HG03108 (cell line): ENCODE measurements around the gene ARPC4.

Source experiments
- ATAC-seq: cut with Tn5 transposase; IDR thresholded peaks from one replicate; pipeline ENCODE4 v1.9.1; 2021; ENCODE audit warnings: moderate library complexity; ENCODE audit not compliant: unreplicated experiment

Gene ARPC4

GRCh38 chr3:9792405-9793160 is at the start of gene ARPC4, which contains the start of gene TADA3:
TSS of gene ARPC4 (plus strand) at chr3:9793082. CDS start at chr3:9793122, 40 bp downstream.
TSS of gene TADA3 (minus strand) at chr3:9792473. CDS start at chr3:9791466, 1,007 bp downstream.
- ATAC-seq, result peak; percentile 79

GRCh38 chr3:9743548-9743947 is 49.3 kb upstream of the ARPC4 start:
- no peak for ATAC-seq

GRCh38 chr3:9744162-9744561 is 48.7 kb upstream of the ARPC4 start:
- ATAC-seq, result no peak

GRCh38 chr3:9745521-9745920 is 47.4 kb upstream of the ARPC4 start:
- ATAC-seq, result no peak

GRCh38 chr3:9746330-9746729 is 46.6 kb upstream of the ARPC4 start:
- ATAC-seq, result no peak

- peak; percentile 21 for ATAC-seq
Observed at GRCh38 chr3:9747267-9747666, 45.6 kb upstream of the ARPC4 start.

- ATAC-seq, result no peak
Observed at GRCh38 chr3:9748031-9748430, 44.9 kb upstream of the ARPC4 start.

- ATAC-seq, result no peak
Observed at GRCh38 chr3:9749296-9749644, 43.6 kb upstream of the ARPC4 start.

- peak; percentile 82 for ATAC-seq
Observed at GRCh38 chr3:9749645-9750555, 43.0 kb upstream of the ARPC4 start, which contains the start of gene OGG1. TSS of gene OGG1 (plus strand) at chr3:9749952. CDS start at chr3:9750287, 335 bp downstream.

GRCh38 chr3:9750556-9751411 is 42.1 kb upstream of the ARPC4 start:
- ATAC-seq, result no peak

GRCh38 chr3:9754678-9755077 is 38.2 kb upstream of the ARPC4 start:
- ATAC-seq, result no peak

GRCh38 chr3:9757427-9757826 is 35.5 kb upstream of the ARPC4 start:
- ATAC-seq, result no peak

- no peak for ATAC-seq
Observed at GRCh38 chr3:9760779-9761505, 31.9 kb upstream of the ARPC4 start.

- no peak for ATAC-seq
Observed at GRCh38 chr3:9761919-9762318, 31.0 kb upstream of the ARPC4 start.

GRCh38 chr3:9762871-9763270 is 30.0 kb upstream of the ARPC4 start:
- ATAC-seq, result no peak

- no peak for ATAC-seq
Observed at GRCh38 chr3:9765865-9766264, 27.0 kb upstream of the ARPC4 start.

GRCh38 chr3:9767418-9767817 is 25.5 kb upstream of the ARPC4 start:
- ATAC-seq, result no peak

- no peak for ATAC-seq
Observed at GRCh38 chr3:9768141-9768775, 24.6 kb upstream of the ARPC4 start.

GRCh38 chr3:9769012-9769411 is 23.9 kb upstream of the ARPC4 start:
- ATAC-seq, result no peak
